Hepatic stellate cell (primary cell): ENCODE results near the gene AXIN1.
"Not testable (repeated sequence)": the region's sequence is repeated elsewhere in the genome, so short reads cannot be mapped to it uniquely, and the experiment has no call there.

Experiments used
- DNase-seq: peaks from one replicate; pipeline ENCODE4 v3.0.0; 2011; ENCODE audit warnings: low spot score

The AXIN1 gene

DNA sequence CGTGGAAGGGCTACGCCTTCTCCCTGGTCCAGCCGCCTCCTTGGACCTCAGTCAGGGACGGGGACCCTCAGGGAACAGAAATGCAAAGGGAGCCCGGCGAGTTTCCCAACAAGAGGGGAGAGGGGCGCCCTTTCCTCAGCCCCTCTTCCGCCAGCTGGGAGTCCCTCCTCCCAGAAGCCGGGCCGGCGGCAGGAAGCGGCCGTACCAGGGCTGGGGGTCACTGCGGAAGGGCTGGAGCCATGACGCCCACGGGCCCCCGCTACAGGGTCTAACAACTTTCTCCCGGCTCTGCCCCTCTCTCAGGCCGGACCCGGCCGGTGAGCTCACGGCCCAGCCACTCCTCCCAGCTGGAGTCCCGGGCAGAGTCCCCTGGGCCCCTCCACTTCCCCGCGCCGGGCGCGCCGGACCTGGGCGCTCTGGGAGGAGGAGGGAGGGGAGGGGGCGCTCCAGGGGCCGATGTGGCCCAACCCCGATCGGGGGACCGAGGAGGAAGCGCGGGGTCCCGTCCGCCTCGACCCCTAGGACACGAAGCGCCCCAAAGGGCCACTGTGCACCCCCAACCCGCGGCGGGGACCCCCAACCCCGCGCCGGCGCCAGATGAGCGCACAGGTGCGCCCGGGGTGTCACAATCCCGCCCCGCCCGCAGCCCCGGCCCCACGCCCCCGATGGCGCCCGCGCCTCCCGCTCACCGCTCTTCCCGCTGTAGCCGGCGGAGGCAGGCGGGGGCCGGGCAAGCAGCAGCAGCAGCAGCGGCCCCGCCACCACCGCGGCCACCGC is 28.7 kb upstream of the AXIN1 start:
- no peak for DNase-seq

DNA sequence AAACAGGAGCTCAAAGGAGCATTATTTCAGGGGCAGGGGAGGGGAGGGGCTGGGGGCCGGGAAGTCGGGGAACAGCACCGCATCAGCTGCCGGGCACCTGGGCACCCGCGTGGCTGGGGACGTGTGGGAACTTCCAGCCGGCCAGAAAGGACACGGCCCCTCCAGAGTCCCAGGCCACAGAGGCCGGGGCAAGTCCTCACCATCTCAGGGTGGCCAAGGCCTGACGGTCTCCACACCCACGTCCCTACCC is 28.2 kb upstream of the AXIN1 start:
- DNase-seq = no peak

DNA sequence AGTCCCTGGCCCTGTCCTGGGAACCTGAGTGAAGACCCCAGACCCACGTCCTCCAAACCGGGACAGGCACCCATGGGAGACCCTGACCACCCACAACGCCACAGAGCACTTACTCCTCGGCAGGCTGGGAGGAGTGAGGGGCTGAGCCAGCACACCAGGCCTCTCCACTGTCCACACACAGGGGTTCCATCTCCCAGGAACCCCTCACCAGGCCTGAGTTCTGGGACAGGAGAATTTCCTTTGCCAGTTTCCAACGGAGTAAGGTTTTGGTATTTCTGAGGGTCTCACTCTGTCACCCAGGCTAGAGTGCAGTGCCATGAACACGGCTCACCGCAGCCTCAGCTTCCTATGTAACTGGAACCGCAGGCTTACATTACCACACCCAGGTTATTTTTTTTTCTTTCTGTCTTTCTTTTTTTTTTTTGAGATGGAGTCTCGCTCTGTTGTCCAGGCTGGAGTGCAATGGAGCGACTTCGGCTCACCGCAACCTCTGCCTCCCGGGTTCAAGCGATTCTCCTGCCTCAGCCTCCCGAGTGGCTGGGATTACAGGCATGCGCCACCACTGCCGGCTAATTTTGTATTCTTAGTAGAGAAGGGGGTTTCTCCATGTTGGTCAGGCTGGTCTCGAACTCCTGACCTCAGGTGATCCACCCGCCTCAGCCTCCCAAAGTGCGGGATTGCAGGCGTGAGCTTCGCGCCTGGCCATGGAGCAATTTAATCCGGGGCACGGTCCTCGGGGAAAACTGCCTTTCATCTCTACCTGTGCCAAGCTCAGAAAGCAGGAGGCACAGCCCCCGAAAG is 27.6 kb upstream of the AXIN1 start:
- no peak for DNase-seq

DNA sequence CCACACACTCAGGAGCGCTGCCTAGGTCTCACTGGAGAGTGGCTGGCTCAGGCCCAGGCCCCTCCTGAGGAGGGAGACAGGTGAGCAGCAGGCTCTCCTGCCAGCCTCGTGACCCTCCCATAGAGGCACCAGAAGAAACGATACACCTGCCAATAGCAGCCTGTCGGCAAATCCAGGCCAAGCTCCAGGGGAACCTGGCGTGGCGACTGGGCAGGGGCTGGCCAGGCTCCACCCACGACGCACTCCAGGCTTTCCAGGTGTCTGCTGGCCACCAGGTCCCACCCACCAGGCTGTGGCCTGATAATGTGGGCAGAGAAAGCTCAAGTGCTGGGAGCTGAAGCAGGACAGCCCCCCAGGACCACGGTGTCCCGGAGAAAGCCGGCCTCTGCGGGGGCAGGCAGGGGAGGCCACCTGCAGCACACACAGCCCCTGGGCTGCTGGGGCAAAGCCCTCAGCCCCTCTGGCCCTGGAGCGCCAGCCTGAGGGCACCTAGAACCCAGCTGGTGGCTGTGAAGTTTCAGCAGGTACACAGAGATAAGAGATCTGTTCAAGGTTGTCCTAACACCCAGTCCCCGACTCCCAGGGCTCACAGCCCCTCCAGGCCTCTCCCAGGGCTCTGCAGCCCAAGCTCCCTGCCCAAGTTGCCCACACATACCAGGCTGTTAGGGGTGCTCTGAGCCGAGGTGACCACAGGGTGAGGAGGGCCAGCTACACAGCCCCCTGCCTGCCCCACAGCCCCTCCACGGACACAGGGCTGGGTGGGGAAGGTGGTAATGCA is 26.8 kb upstream of the AXIN1 start:
- no peak for DNase-seq

- DNase-seq = no peak
These were observed 26.3 kb upstream of the AXIN1 start for GRCh38 chr16:378821-379182.

- not testable (repeated sequence) for DNase-seq
These were observed 25.7 kb upstream of the AXIN1 start for GRCh38 chr16:378113-378820.

DNA sequence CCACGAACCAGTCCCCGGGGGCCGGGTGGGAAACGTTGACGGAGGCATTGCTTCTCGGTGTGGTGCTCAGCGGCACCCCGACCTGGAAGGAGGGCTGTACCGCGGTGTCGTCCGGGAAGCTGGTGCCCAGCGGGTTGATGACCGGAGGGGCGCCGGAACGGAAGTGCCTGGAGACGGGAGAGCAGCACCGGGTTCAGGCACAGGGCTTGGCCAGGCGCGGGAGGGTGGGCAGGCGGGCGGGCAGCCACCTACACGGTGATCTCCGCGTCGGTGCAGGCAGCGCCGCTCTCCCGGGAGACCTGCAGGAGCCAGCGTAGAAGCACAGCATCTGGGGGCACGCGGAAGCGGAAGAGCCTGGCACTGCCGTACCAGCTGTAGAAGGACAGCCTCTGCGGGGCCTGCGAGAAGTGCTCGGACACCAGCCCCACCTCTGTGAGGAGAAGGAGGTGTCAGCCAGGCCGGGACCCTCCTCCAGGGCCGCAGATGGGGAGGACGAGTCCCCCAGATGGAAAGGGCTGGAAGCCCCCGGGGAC is 25.0 kb upstream of the AXIN1 start:
- DNase-seq = no peak

- no peak for DNase-seq
These were observed 24.4 kb upstream of the AXIN1 start for GRCh38 chr16:376817-377418.

DNA sequence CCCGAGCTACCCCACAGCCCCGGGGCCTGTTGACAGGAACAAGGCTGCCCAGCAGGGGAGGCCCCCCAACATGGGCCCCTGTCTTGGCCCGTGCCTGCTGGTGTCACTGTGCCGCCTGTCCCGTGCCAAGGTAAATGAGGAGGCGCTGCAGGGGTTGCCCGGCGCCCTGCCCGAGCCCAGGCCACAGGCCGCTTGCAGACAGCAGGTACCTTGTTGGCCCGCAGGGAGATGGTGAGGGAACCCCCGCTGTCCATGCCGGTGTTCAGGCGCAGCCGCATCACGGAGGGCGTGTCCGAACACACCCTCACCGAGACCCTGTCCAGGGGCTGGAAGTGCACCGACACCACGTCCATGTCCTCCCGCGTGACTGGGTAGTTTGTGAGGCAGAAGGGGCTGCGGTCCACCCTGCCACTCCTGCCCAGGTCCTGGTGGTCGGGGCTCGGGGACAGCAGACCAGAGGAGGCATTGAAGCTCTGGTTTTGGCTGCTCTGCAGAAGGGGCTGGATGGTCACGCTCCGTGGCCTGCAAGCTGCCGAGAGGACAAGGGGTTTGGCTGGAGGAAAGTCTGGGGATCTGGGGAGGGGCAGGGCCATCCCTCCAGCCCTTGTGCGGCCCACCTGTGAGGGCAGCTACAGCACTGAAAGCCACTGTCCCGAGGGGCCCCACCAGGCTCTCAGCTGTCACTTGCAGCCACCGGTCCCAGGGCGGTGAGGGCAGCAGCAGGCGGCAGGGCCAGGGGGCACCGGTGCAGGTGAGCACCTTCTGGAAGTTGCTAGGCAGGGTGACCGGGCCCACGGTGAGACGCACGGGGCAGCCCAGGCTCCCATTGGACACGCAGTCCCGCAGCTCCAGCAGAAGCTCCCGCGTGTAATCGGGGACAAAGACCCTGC is 23.6 kb upstream of the AXIN1 start:
- no peak for DNase-seq

GRCh38 chr16:375212-375611 is 22.7 kb upstream of the AXIN1 start:
- DNase-seq = no peak

GRCh38 chr16:374616-374926 is 22.0 kb upstream of the AXIN1 start:
- no peak for DNase-seq

DNA sequence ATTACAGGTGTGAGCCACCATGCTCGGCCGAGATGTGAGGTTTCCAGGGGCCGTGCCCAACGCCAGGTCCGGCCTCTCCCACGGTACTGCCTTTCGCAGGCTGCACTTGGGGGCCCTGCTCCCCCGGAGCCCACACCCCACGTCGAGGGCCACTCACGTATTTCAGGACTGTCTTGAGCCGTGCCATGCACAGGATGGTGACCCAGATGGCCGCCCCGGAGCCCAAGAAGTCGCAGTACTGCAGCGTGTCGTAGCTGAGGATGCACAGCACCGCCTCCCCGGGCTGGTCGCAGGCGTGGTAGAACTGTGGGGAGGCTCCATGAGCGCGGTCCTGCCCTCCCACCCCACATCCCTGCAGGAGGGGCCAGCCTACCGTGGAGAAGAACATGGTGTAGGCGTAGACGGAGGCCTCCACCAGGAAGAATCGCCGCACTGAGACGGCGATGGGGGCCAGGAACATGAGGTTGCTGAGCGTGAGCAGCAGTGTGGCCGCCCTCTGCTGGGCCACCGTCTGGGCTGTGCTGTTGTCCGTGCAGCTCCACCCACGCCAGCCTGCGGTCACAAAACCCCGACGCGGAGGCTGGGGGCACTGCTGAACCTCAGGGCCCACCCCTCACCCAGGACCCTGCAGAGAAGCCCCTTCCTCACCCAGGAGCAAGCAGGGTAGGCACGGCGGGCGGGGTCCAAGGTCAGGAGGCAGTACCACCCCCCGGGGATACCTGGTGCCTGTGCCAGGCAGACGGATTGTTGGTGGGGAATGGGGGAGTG is 21.5 kb upstream of the AXIN1 start:
- DNase-seq = no peak

DNA sequence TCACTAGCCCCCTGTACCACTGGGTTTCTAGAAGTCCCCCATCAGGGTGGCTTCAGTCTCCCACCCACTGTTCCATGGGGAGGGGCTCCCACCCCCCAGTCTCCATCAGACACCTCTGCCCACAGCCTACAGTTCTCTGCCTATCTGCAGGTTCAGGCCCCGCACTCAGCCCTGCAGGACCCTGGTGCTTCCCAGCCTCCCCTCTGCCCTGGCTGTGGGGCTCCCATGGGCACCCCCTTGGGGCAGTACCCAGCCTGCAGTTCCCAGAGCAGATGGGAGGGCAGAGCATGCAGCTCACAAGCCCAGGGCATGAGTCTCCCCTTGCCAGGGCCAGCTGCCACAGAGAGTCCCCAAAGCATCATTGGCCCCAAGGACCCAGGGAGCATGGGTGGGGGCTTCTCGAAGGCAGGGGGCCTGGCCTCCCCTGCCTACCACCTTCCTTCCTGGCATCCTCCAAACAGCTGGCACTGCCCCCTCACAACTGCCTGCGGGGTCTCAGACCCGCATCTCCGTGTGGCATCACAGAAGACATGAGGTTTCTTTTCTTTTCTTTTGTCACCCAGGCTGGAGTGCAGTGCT is 20.6 kb upstream of the AXIN1 start:
- no peak for DNase-seq

- DNase-seq = no peak
These were observed 19.9 kb upstream of the AXIN1 start for GRCh38 chr16:372302-372983.

DNA sequence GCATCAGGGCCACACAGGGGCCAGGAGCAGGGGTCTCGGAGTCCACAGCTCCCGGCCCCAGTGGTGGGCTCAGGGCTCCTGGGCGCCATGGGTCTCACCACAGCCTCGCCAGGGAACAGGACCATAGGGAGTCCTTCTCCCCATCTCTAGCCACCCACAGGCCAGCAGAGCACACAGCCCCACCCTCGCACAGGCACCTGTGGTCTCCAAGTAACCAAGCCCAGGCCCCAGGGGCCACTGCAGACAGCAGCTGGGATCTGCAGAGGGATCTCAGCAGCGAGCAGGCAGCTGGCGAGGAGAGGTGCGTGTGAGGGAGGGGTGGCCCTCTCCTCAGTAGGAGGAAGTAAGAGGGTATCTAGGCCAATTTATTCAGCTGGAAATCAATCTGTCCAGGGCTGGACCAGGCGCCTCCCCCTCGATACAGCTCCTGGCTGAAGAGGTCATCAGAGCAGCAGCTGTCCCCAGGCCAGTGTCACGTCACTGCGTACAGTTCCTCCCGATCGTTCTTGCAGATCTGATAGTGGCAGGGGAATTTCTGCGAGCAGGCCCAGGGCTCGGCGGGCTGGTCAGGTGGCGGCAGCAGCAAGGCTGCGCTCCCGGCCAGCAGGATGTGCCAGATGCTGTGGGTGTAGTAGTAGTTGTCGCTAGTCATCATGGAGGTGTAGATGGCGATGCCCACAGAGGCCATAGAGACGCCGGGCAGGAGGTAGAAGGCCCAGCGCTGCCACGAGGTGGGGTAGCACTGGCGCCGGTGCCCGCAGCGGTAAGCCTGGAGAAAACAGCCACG is 19.2 kb upstream of the AXIN1 start:
- DNase-seq = no peak

DNA sequence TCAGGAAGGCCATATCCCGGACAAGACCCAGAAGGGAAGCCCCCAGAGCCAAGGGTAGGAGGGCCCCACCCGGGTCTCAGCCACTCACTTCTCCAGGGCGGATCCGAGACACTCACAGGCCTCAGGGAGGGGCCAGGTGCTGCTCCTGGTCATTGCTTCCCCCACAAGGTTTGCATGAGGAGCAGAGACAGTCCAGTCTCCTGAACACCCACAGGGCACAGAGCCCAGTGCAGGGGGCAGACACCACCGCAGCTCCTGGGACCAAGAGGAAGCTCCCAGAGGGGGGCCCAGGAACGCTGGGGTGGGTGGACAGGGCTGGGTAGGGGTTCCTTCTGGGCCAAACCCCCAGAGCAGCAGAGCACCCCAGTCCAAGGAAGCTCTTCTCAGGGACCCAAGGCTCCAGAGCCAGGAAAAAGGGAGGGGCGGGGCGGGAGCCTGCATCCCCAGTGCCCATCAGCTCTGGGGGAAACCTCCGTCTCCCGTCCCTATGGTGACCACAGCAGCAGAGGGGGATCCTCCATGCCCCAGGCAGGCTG is 18.5 kb upstream of the AXIN1 start:
- no peak for DNase-seq

- DNase-seq = peak; percentile 99
These were observed 17.9 kb upstream of the AXIN1 start, which contains the start of gene MRPL28 for GRCh38 chr16:370443-370842. TSS of gene MRPL28 (minus strand) at chr16:370538. CDS start at chr16:370218, 320 bp downstream.

- no peak for DNase-seq
These were observed 17.4 kb upstream of the AXIN1 start for GRCh38 chr16:369866-370436.
